CD14-positive monocyte (primary cell): Measurements from ENCODE around the gene JSRP1. TPM values are rescaled to one million over a fixed set of nuclear protein-coding genes. Genes with fewer than 3 reads are reported as not detected.

Experiments used
- DNase-seq, 3 donors: peaks; one replicate each; pipeline ENCODE4 v3.0.0-alpha.2; 2011 to 2022
- H2AFZ ChIP-seq: 2 replicates; pipeline ENCODE4 v1.6.0; 2012; ENCODE audit warnings: mild to moderate bottlenecking, low read depth, low read length, inconsistent platforms; ENCODE audit not compliant: insufficient read depth, poor library complexity, severe bottlenecking
- H3K27ac ChIP-seq, 2 donors: 1 replicate in 1 of 2; 2 replicates in 1 of 2; pipeline ENCODE4 v1.5.1; 2012 to 2013; ENCODE audit warnings: low read length in 2 of 2, control low read depth in 1 of 2, inconsistent platforms in 1 of 2, low read depth in 1 of 2, mild to moderate bottlenecking in 1 of 2
- H3K27me3 ChIP-seq, 2 donors: one replicate each; pipeline versions ENCODE4 v1.6.0 to v1.6.1; 2011 to 2013; ENCODE audit warnings: low read length in 2 of 2; ENCODE audit not compliant: control insufficient read depth in 2 of 2, insufficient read depth in 2 of 2
- H3K36me3 ChIP-seq, 2 donors: replicated peaks in 1 of 2; 1 replicate in 1 of 2; 2 replicates in 1 of 2; pipeline versions ENCODE4 v1.5.1 to v1.6.1; 2012 to 2013; ENCODE audit warnings: low read length in 2 of 2, control low read depth in 1 of 2, inconsistent platforms in 1 of 2, mild to moderate bottlenecking in 1 of 2; ENCODE audit not compliant: insufficient read depth in 2 of 2, control insufficient read depth in 1 of 2
- H3K4me1 ChIP-seq, 2 donors: 1 replicate in 1 of 2; 2 replicates in 1 of 2; pipeline versions ENCODE4 v1.5.1 to v1.6.1; 2012 to 2013; ENCODE audit warnings: low read length in 2 of 2, control low read depth in 1 of 2, inconsistent platforms in 1 of 2, mild to moderate bottlenecking in 1 of 2, moderate library complexity in 1 of 2; ENCODE audit not compliant: insufficient read depth in 2 of 2, control insufficient read depth in 1 of 2
- H3K4me2 ChIP-seq: replicated peaks from 2 replicates; pipeline ENCODE3; 2012; ENCODE audit warnings: low read length, moderate library complexity, mild to moderate bottlenecking; ENCODE audit not compliant: poor library complexity, severe bottlenecking; ENCODE audit errors: extremely low read depth
- H3K4me3 ChIP-seq, 3 experiments: fragments of 200-600 bp in 1 of 3; sonication (generic) in 1 of 3; replicated peaks in 1 of 3; 1 replicate in 2 of 3; 2 replicates in 1 of 3; pipeline ENCODE4 v1.5.1; 2011 to 2013; ENCODE audit warnings: low read length in 3 of 3, mild to moderate bottlenecking in 3 of 3, control low read depth in 2 of 3, low read depth in 2 of 3, inconsistent platforms in 1 of 3, moderate library complexity in 1 of 3
- H3K79me2 ChIP-seq: 2 replicates; pipeline ENCODE4 v1.6.0; 2012; ENCODE audit warnings: mild to moderate bottlenecking, control low read depth, inconsistent platforms, low read length, moderate library complexity; ENCODE audit not compliant: insufficient read depth
- H3K9ac ChIP-seq: 2 replicates; pipeline ENCODE4 v1.6.0; 2017; ENCODE audit warnings: low read length, mild to moderate bottlenecking; ENCODE audit not compliant: insufficient read depth, poor library complexity, severe bottlenecking
- H3K9me3 ChIP-seq, 2 donors: replicated peaks in 1 of 2; 1 replicate in 1 of 2; 2 replicates in 1 of 2; pipeline versions ENCODE4 v1.5.1 to v1.6.1; 2012 to 2013; ENCODE audit warnings: low read length in 2 of 2, control low read depth in 1 of 2; ENCODE audit not compliant: control insufficient read depth in 1 of 2, insufficient read depth in 1 of 2
- H4K20me1 ChIP-seq: 2 replicates; pipeline ENCODE4 v1.6.0; 2012; ENCODE audit warnings: mild to moderate bottlenecking, low read length, control low read depth, moderate library complexity; ENCODE audit not compliant: insufficient read depth
- H3K27ac Mint-ChIP-seq, 7 donors: one replicate each; pipeline ENCODE4 v1.8.0; 2020; ENCODE audit warnings: mild to moderate bottlenecking in 7 of 7, mixed read lengths in 7 of 7, moderate library complexity in 6 of 7, inconsistent platforms in 2 of 7
- H3K27me3 Mint-ChIP-seq, 3 donors: one replicate each; pipeline ENCODE4 v1.8.0; 2021 to 2022; ENCODE audit warnings: low read depth in 3 of 3, mild to moderate bottlenecking in 3 of 3, mixed read lengths in 3 of 3, moderate library complexity in 3 of 3, inconsistent platforms in 1 of 3
- H3K36me3 Mint-ChIP-seq, 2 donors: one replicate each; pipeline ENCODE4 v1.8.0; 2020; ENCODE audit warnings: mixed read lengths in 2 of 2, inconsistent platforms in 1 of 2, mild to moderate bottlenecking in 1 of 2
- H3K4me1 Mint-ChIP-seq: one replicate; pipeline ENCODE4 v1.8.0; 2020; ENCODE audit warnings: mild to moderate bottlenecking, mixed read lengths
- H3K4me3 Mint-ChIP-seq, 2 donors: one replicate each; pipeline ENCODE4 v1.8.0; 2020; ENCODE audit warnings: mild to moderate bottlenecking in 2 of 2, mixed read lengths in 2 of 2, moderate library complexity in 1 of 2
- H3K9me3 Mint-ChIP-seq, 7 donors: one replicate each; pipeline ENCODE4 v1.8.0; 2020 to 2022; ENCODE audit warnings: mixed read lengths in 7 of 7, mild to moderate bottlenecking in 6 of 7, moderate library complexity in 6 of 7, inconsistent platforms in 2 of 7
- CTCF ChIP-seq: fragments of 200-600 bp; IDR thresholded peaks from one replicate; pipeline ENCODE4 v1.8.0; 2022; ENCODE audit warnings: antibody characterized with exemption, mild to moderate bottlenecking
- WGBS: methylation state at CpG from one replicate; pipeline ENCODE4 v1.1.5; 2013; ENCODE audit warnings: missing lambda C conversion rate; ENCODE audit not compliant: insufficient coverage; 5-methylcytosine and 5-hydroxymethylcytosine counted together
- intact Hi-C, 2 donors: fragments of 100-400 bp; cut with micrococcal nuclease; formaldehyde crosslinking; loops; one replicate each; pipeline versions ENCODE4 v1.15.0 to v1.15.1; 2023
- polyA plus RNA-seq, 3 donors: library from polyadenylated mRNA; depleted of rRNA in 1 of 3; unstranded in 2 of 3; stranded (reverse) in 1 of 3; fragments of 300-500 nt in 2 of 3; fragments of >200 nt in 1 of 3; fragmentation: Illumina TruSeq in 2 of 3; gene quantifications; 1 replicate in 2 of 3; 2 replicates in 1 of 3; pipeline ENCODE4 v1.2.3, GENCODE V29; 2012 to 2021

JSRP1 gene
- polyA plus RNA-seq, 3 donors: 0.38 to 0.50 TPM; not detected in 1

GRCh38 chr19:2270157-2270422 is 13.9 kb upstream of the JSRP1 start:
- Histone ChIP-seq H3K4me1 (peaks cover 74 to 79% of the 10 kb centered on the region in 2 donors), H3K27me3 (no peaks in the 10 kb centered on the region), H3K9ac (peak overlapping the region; percentile 100), H3K4me2 (peak overlapping the region; percentile 94), H3K79me2 (peaks cover 91% of the 10 kb centered on the region), H3K27ac (peak overlapping the region; percentile 96), H3K4me3 (peak overlapping the region; percentile 72 to 100 (median 100)), H2AFZ (no peak overlapping the region), H3K36me3 (peaks cover 19 to 24% of the 10 kb centered on the region in 2 donors), H4K20me1 (peaks cover 55% of the 10 kb centered on the region), H3K9me3 (no peaks in the 10 kb centered on the region)
- Mint-ChIP-seq H3K9me3 (peaks cover 0 to 7% (median 0%) of the 10 kb centered on the region in 7 donors), H3K4me1 (peaks cover 64% of the 10 kb centered on the region), H3K27ac (peak overlapping the region; percentile 87 to 99 (median 95)), H3K4me3 (peak overlapping the region; percentile 92 to 98), H3K27me3 (peaks cover 0 to 5% (median 2%) of the 10 kb centered on the region in 3 donors), H3K36me3 (peaks cover 13 to 31% of the 10 kb centered on the region in 2 donors)
- TF ChIP-seq CTCF: no peak
- intact Hi-C loops: loop anchor here (2.0 to 10.0 kb wide), 4 partner anchors 57 to 345 kb away; partner anchors contain the start of genes DOT1L (in 1 of the 2), LSM7 (in 1 of the 2) and SPPL2B (in 1 of the 2)
- DNase-seq: peak in 2 of 3 donors; percentile 31 to 45
- under 1% methylated on average over 29 of the region's 30 CpGs for WGBS

- peaks cover 0 to 7% (median 0%) of the 10 kb centered on the region in 7 donors for H3K9me3 Mint-ChIP-seq
- peak overlapping the region; percentile 79 to 100 (median 100) for H3K4me3 ChIP-seq
- no peaks in the 10 kb centered on the region for H3K9me3 ChIP-seq
- peaks cover 0 to 2% (median 2%) of the 10 kb centered on the region in 3 donors for H3K27me3 Mint-ChIP-seq
- WGBS: under 1% methylated on average over 102 of the region's 103 CpGs
- peaks cover 74 to 79% of the 10 kb centered on the region in 2 donors for H3K4me1 ChIP-seq
- no peaks in the 10 kb centered on the region for H3K27me3 ChIP-seq
- peak overlapping the region; percentile 100 for H3K9ac ChIP-seq
- H3K27ac ChIP-seq: peak overlapping the region; percentile 96
- peaks cover 19 to 24% of the 10 kb centered on the region in 2 donors for H3K36me3 ChIP-seq
- peaks cover 49% of the 10 kb centered on the region for H4K20me1 ChIP-seq
- H3K4me2 ChIP-seq: peak overlapping the region; percentile 94
- H3K27ac Mint-ChIP-seq: peak overlapping the region; percentile 87 to 99 (median 95)
- peak overlapping the region; percentile 92 to 98 for H3K4me3 Mint-ChIP-seq
- peak; percentile 93 to 97 (median 97) for DNase-seq
- TF ChIP-seq CTCF: no peak
- H3K36me3 Mint-ChIP-seq: peaks cover 13 to 28% of the 10 kb centered on the region in 2 donors
- H3K79me2 ChIP-seq: peaks cover 93% of the 10 kb centered on the region
- intact Hi-C loops: loop anchor here (2.0 to 10.0 kb wide), 4 partner anchors 58 to 345 kb away; partner anchors contain the start of genes DOT1L (in 1 of the 2), LSM7 (in 1 of the 2) and SPPL2B (in 1 of the 2)
- H3K4me1 Mint-ChIP-seq: peaks cover 65% of the 10 kb centered on the region
- peak overlapping the region; percentile 74 for H2AFZ ChIP-seq
Measured at GRCh38 chr19:2269244-2270156, 13.3 kb upstream of the JSRP1 start.
